Activated CD4-positive, alpha-beta T cell treated with anti-CD3 and anti-CD28 coated beads, Interleukin-2, amount 10 ng/mL, durations not matched to agents 7 days and 5 days (primary cell): ENCODE data around the gene PLD4. TPM values are rescaled to one million over a fixed set of nuclear protein-coding genes. Genes with fewer than 3 reads are reported as not detected.

ENCODE experiments used
- CTCF ChIA-PET: fragments of 350-600 bp; sonication (Branson Sonifier 250); formaldehyde crosslinking; loops from one replicate; lab custom pipeline; 2021; ENCODE audit warnings: antibody characterized with exemption; lab: Charles Lee
- POLR2A ChIA-PET: fragments of 350-600 bp; sonication (Branson Sonifier 250); formaldehyde crosslinking; loops from one replicate; lab custom pipeline; 2021; ENCODE audit warnings: antibody characterized with exemption; lab: Charles Lee
- DNase-seq: peaks from one replicate; pipeline ENCODE4 v3.0.0-alpha.2; 2020
- H3K27ac Mint-ChIP-seq: one replicate; pipeline ENCODE4 v1.8.0; 2021; ENCODE audit warnings: mild to moderate bottlenecking, moderate library complexity, mixed read lengths
- H3K27me3 Mint-ChIP-seq: one replicate; pipeline ENCODE4 v1.8.0; 2021; ENCODE audit warnings: mixed read lengths
- H3K36me3 Mint-ChIP-seq: one replicate; pipeline ENCODE4 v1.8.0; 2021; ENCODE audit warnings: low read depth, mixed read lengths
- H3K4me1 Mint-ChIP-seq: one replicate; pipeline ENCODE4 v1.8.0; 2021; ENCODE audit warnings: mixed read lengths
- H3K4me3 Mint-ChIP-seq: one replicate; pipeline ENCODE4 v1.8.0; 2021; ENCODE audit warnings: mild to moderate bottlenecking, moderate library complexity, mixed read lengths
- H3K9me3 Mint-ChIP-seq: one replicate; pipeline ENCODE4 v1.8.0; 2021; ENCODE audit warnings: mixed read lengths
- total RNA-seq, 2 experiments: library from RNA; stranded (reverse); gene quantifications; one replicate each; pipeline ENCODE4 v1.2.3, GENCODE V29; 2021

The PLD4 gene
- total RNA-seq, 2 experiments from 2014 or later, result not detected

DNA sequence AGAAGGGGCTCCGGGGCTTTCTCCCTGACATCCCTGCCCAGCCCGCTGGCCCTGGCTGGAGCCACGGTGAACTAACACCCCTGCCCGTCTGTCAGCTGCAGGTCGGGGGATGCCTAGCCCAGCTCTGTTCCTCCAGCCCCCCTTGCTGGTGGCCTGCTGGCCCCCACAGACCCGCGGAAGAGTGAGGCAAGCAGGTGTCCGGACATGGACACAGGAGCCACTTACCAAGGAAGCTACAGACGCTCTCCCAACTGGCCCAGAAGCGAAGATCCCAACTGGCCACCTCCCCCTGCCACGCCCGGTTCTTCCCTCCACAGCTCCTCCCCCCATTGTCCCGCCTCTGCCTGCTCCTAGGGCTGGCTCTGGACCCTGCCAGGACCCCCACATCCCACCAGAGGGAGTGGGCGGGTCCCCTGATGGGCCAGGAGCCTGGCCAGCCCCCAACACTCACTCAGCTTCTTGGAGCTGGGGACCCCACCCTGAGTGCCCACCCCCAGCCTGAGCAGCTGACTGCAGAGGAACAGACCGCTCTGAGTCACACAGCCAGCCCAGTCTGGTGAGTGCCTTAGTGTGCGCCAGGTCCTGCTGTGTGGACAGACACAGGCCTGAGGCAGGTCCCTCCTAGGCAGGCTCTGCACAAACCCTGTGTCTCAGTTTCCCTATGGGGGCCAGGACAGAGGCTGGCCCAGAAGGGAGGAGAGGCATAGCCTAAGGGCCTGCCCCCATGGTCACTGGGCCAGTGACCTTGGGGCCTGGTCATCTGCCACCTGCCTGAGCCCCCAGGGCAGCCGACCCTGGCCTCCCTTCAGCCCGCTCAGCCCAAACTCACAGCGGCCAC, 45.8 kb downstream of the PLD4 start:
- ChIA-PET CTCF (interaction anchor here (8.4 kb wide), 1 partner anchor 74 kb away, joined by 94 read pairs; no protein-coding TSS in a partner anchor), POLR2A (no interaction called here)
- H3K4me3 Mint-ChIP-seq, result no peak overlapping the region
- no peaks in the 10 kb centered on the region for H3K4me1 Mint-ChIP-seq
- DNase-seq, result no peak
- no peak overlapping the region for H3K27ac Mint-ChIP-seq
- no peaks in the 10 kb centered on the region for H3K36me3 Mint-ChIP-seq
- peaks cover 3% of the 10 kb centered on the region for H3K27me3 Mint-ChIP-seq
- no peaks in the 10 kb centered on the region for H3K9me3 Mint-ChIP-seq

DNA sequence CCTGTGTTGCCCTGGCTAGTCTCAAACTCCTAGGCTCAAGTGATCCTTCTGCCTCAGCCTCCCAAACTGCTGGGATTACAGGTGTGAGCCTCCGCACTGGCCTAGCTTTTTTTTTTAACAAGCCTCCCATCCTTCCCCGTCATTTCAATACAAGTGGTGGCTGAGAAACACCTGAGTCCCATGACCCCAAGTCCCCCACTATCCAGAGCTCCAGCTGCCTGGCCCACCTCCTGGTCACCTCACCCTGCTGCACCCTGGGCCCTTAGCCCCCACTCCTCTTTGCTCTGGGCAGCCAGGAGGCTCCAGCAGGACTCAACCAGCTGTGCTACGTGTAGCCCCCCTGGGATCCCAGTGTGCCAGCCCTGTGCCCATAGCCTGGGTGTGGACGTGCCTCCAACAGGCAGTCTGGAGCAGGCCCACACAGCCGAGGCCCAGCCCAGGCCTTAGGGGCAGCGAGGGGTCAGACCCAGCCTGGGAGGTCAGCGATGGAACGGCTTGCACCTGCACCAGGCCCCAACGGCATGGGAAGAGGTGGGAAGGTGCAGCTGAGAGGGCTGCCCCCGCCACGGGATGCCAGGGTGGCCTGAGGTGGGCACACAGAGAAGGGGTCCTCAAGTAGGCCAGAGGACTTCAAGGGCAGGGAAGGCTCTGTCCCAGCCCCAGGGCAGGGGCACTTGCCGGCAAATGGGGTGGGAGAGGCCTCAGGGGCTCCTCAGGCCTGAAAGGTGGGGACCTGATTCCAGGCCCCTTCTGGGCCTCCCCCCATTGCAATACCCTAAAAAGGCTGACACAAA, 47.0 kb downstream of the PLD4 start:
- Mint-ChIP-seq H3K4me1 (peaks cover 8% of the 10 kb centered on the region), H3K4me3 (no peak overlapping the region), H3K27me3 (peaks cover 6% of the 10 kb centered on the region), H3K27ac (no peak overlapping the region), H3K9me3 (no peaks in the 10 kb centered on the region), H3K36me3 (peaks cover 2% of the 10 kb centered on the region)
- CTCF ChIA-PET, result interaction anchor here (8.4 kb wide), 1 partner anchor 73 kb away, joined by 94 read pairs; no protein-coding TSS in a partner anchor
- no peak for DNase-seq
- POLR2A ChIA-PET, result no interaction called here

DNA sequence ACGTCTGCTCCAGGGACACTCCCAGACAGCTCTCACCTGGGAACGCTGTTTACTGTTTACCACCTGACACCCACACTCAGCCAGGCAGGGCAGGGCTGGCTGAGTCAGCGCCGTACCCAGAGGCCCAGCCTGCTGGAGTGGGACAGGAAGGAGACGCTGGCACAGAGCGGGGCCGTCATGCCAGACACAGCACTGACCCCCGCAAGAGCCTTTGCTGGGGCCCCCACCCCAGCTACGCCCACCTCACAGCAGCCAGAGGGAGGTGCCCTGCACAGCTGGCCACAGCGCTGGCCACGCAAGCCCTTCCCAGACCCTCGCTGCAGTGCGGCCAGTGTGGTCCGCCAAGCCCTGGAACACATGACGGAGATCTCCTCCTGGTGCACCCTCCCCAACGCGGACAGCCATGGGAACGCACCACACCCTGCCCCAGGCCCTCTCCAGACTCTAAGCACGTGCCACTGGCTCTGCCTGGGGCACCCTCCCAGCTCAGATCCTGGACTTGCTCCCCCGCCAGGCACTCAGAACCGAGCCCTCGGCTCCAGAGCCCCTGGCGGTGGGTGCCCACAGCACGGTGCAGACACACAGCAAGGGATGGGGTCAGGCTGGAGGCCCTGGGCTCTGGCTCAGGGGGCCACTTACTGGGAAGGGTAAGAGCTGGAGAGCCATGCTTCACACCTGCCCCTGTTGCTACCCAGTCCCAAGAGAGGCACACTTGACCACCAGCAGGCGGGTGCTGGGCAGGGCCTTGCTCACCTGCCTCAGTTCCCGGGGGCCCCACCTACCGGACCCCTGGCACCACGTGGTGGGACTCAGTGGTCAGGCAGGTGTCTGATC, 47.8 kb downstream of the PLD4 start:
- Mint-ChIP-seq H3K27ac (no peak overlapping the region), H3K4me3 (no peak overlapping the region), H3K4me1 (peaks cover 8% of the 10 kb centered on the region), H3K27me3 (peaks cover 8% of the 10 kb centered on the region), H3K36me3 (peaks cover 2% of the 10 kb centered on the region), H3K9me3 (no peaks in the 10 kb centered on the region)
- CTCF ChIA-PET, result interaction anchor here (0.8 to 8.4 kb wide), 2 partner anchors 72 to 118 kb away, joined by 3 to 94 read pairs; no protein-coding TSS in a partner anchor
- no peak for DNase-seq
- POLR2A ChIA-PET, result no interaction called here

DNA sequence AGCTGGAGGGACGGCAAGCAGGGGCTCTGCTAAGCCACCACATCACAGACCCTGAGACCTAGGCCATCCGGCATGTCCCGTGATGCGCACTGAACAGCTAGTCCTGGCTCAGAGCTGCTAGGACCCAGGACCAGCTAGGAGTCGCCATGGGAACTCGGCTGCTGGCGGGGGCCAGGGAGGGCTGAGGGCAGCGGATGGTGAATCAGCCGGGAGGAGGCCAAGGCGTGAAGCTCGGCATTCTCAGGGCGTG, 48.4 kb downstream of the PLD4 start:
- no peak overlapping the region for H3K27ac Mint-ChIP-seq
- ChIA-PET POLR2A (no interaction called here), CTCF (interaction anchor here (0.8 to 8.4 kb wide), 3 partner anchors 9 to 117 kb away, joined by 3 to 94 read pairs (median 9); no protein-coding TSS in a partner anchor)
- H3K4me3 Mint-ChIP-seq, result no peak overlapping the region
- H3K36me3 Mint-ChIP-seq, result peaks cover 2% of the 10 kb centered on the region
- H3K27me3 Mint-ChIP-seq, result peaks cover 11% of the 10 kb centered on the region
- H3K9me3 Mint-ChIP-seq, result no peaks in the 10 kb centered on the region
- no peak for DNase-seq
- H3K4me1 Mint-ChIP-seq, result peaks cover 11% of the 10 kb centered on the region

DNA sequence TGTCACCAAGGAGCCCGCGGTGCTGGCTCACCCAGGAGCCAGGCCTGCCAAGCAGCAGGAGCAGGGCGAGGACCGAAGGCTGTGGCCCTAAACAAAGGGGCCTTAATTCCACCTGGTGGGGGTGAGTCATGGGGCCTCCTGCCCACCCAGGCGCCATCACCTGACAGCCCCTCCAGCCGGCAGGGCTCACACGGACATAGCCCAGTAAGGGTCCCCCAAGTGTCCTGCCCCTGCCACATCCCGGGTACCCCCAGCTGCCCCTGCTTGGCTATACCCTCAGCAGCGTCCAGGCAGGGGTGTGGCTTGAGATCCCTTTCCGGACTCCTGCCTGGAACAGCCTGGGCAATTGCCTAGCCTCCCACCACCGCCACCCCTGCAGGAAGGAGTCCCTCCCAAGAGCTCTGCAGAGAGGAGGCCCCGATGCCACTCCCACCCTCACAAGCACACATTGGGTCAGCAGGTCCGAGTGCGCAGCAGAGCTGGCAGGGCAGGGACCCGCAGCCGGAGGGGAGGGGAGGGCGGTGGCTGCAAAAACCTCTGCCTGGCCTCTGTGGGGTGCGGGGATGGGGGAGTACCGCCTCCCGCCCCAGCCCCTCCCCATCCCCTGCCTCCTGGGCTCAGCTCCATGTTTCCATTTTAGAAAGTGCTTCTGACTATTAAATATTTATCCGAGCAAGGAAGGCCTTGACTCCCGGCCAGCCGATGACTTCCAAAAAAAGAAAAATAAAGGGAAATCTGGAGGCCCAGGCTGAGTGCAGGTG, 48.9 kb downstream of the PLD4 start:
- Mint-ChIP-seq H3K4me3 (no peak overlapping the region), H3K36me3 (peaks cover 2% of the 10 kb centered on the region), H3K4me1 (peaks cover 11% of the 10 kb centered on the region), H3K9me3 (no peaks in the 10 kb centered on the region), H3K27me3 (peaks cover 13% of the 10 kb centered on the region), H3K27ac (no peak overlapping the region)
- no peak for DNase-seq
- ChIA-PET POLR2A (interaction anchor here (0.6 kb wide), 1 partner anchor 80 kb away, joined by 5 read pairs; no protein-coding TSS in a partner anchor), CTCF (interaction anchor here (0.7 to 8.4 kb wide), 7 partner anchors 10 to 513 kb away, joined by 3 to 94 read pairs (median 4); no protein-coding TSS in a partner anchor)

DNA sequence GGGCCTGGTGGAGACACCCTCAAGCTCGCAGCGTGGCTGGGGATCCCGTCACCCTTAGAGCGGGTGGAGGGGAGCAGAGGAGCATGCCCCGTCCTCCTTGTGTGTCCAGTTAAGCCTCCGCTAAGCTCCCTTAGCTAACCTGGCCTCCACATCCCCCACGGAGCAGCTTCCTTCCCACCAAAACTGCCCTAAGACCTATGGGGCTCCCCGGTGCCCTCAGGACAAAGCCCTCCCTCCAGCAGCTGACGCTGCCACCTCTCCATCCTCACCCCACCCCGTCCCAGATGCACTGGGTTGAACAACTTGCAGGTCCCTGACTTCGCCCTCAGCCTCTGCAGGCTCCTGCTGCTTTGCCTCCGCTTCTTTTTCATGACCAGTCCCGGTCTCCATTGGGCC, 49.5 kb downstream of the PLD4 start:
- ChIA-PET POLR2A (no interaction called here), CTCF (interaction anchor here (0.7 to 8.4 kb wide), 7 partner anchors 10 to 512 kb away, joined by 3 to 94 read pairs (median 6); no protein-coding TSS in a partner anchor)
- H3K4me3 Mint-ChIP-seq, result no peak overlapping the region
- no peaks in the 10 kb centered on the region for H3K9me3 Mint-ChIP-seq
- peaks cover 2% of the 10 kb centered on the region for H3K36me3 Mint-ChIP-seq
- H3K27me3 Mint-ChIP-seq, result peaks cover 16% of the 10 kb centered on the region
- DNase-seq, result no peak
- H3K4me1 Mint-ChIP-seq, result peaks cover 15% of the 10 kb centered on the region
- H3K27ac Mint-ChIP-seq, result no peak overlapping the region

DNA sequence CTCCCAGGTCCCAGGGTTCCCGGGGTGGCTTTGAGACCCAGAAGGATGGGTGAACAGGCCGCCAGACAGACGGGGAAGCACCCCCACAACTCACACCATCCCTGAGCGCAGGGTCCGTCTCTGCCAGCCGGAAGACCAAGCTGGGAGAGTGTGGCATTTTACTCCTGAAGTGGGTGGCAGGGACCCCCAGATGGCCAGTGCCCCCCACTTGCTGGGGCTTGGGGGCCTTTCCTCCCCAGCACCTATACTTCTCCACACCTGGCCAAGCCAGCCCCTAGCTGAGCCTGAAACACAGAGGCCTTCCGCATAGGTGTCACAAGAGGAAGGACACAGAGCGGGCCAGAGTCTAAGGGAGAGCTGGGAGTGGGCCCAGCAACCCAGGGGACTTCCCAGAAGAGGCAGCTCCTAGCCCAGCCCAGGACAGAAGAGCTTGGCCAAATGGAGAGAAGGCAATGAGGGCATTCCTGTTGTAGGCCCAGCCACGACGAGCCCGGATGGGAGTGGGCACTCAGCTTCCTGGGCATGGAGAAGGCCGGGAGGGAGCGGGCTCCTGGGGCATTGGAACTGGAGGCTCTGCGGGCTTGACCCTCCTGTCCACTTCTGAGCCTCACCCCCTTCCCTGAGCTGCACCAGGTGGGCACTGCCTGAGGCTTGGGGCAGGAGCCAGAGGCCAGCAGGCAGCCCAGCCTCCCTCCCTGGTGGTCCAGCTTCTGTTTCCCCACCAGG, 50.1 kb downstream of the PLD4 start:
- POLR2A ChIA-PET, result no interaction called here
- H3K4me3 Mint-ChIP-seq, result no peak overlapping the region
- H3K27me3 Mint-ChIP-seq, result peaks cover 22% of the 10 kb centered on the region
- CTCF ChIA-PET, result interaction anchor here (0.7 to 8.4 kb wide), 10 partner anchors 8 to 111 kb away, joined by 3 to 94 read pairs (median 4); partner anchors contain the start of gene GPR132
- H3K9me3 Mint-ChIP-seq, result no peaks in the 10 kb centered on the region
- peaks cover 16% of the 10 kb centered on the region for H3K4me1 Mint-ChIP-seq
- H3K27ac Mint-ChIP-seq, result no peak overlapping the region
- peaks cover 2% of the 10 kb centered on the region for H3K36me3 Mint-ChIP-seq
- DNase-seq, result no peak

DNA sequence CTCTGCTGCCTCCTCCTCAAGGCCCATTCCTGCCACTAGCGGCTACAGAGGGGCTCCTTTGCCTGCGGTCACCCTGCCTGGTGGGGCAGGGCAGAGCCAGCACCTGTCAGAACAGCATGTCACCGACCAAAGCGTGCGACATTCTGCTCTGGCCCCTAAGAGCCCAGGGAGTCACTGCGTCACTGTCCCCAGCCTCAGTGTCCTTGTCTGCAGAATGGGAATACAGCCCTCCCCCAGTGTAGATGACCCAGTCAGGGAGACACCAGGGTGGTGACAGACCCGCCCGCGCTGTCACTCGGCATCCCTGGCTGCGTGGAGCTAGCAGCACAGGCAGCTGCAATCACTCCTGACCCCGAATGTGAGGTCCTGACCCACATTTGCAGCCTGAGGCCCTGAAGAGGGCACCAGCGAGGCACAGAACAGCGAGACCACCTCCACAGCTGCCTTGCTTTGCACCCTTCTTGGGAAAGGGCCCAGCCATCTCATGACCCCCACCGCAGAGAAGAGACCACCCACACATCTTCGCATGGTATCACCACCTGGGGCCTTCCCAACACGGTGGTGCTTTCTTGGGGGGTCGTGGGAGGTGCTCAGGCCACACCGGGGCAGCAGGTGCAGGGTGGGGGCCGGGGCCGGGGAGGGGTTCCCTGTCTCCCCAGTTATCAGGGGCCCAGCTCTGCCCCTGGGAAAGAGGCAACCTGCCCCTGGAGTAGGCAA, 51.0 kb downstream of the PLD4 start:
- no peaks in the 10 kb centered on the region for H3K9me3 Mint-ChIP-seq
- peaks cover 2% of the 10 kb centered on the region for H3K36me3 Mint-ChIP-seq
- CTCF ChIA-PET, result interaction anchor here (0.6 to 8.4 kb wide), 9 partner anchors 9 to 1470 kb away, joined by 3 to 94 read pairs (median 5); partner anchors contain the start of gene GPR132
- H3K4me1 Mint-ChIP-seq, result peaks cover 16% of the 10 kb centered on the region
- POLR2A ChIA-PET, result no interaction called here
- H3K27ac Mint-ChIP-seq, result no peak overlapping the region
- no peak for DNase-seq
- no peak overlapping the region for H3K4me3 Mint-ChIP-seq
- H3K27me3 Mint-ChIP-seq, result peaks cover 24% of the 10 kb centered on the region

DNA sequence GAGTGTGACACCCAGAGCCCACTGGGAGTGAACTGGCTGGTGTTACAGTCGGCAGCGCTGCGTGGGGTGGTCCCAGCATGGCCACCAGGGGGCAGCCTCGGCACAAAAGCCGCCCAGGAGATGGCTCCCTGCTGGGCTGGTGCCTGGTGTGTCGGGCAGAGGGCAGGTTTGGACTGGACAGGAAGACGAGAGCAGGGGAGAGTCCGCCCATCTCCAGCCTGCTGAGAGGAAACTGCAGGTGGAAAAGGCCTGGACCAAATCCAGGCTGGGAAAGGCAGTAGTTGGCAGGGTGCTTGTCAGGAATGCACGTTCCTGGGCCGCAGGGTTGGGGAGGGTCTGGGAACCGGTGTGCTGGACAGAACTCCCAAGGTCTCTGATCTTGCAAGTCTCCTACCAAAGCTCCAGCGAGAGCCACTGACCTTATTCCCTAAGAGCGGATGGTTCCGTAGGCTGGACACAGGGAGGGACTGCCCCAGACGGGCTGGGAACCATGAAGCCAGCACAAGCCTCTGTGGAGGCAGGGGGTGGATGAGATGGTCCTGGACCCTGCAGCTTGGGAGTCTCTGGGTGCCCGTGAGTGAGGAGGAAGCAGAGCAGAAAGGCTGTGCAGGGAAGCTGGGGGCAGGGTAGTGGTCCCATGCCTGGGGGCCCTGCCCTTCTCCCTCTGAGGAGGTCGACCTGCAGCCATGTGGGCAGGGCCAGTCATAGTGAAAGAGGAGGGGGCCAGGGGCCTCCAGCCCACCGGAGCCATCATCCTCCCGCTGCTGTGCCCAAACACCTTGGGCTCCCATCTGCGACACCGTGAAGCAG, 51.7 kb downstream of the PLD4 start:
- peak; percentile 85 for DNase-seq
- peaks cover 2% of the 10 kb centered on the region for H3K36me3 Mint-ChIP-seq
- H3K4me1 Mint-ChIP-seq, result peaks cover 16% of the 10 kb centered on the region
- H3K9me3 Mint-ChIP-seq, result no peaks in the 10 kb centered on the region
- no peak overlapping the region for H3K4me3 Mint-ChIP-seq
- CTCF ChIA-PET, result interaction anchor here (0.8 to 8.4 kb wide), 5 partner anchors 9 to 110 kb away, joined by 3 to 94 read pairs (median 6); no protein-coding TSS in a partner anchor
- peaks cover 24% of the 10 kb centered on the region for H3K27me3 Mint-ChIP-seq
- POLR2A ChIA-PET, result no interaction called here
- H3K27ac Mint-ChIP-seq, result peak overlapping the region; percentile 57

DNA sequence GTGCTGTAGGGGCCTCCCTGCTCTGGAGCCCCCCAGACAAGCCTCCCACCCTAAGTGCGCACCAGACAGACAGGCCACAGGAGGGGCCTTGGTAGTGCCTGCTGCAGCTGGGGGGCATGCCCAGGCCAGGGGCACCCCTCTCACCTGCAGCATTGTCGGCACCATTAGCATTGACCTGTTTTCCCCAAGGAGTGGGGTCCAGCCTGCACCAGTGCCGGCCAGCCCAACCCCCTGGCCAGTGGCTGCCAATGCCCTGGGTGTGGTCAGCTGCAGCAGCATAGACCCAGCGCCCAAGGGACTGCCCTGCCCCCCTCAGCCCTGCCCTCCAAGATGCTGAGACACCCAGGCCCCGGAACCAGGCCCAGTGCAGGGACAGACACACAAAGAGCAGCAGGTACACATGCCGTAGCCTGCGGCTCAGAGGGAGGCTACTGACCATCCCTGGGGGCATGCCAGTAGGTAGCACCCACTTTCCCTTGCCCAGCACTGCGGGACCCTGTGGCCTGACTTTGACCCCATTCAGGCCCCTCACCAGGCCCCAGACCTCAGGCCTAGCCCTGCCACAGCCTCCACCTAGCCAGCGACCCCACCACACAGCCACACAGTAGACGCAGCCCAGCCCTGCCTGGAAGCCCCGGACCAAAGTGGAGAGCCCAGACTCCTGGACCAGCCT, 52.5 kb downstream of the PLD4 start:
- POLR2A ChIA-PET, result no interaction called here
- Mint-ChIP-seq H3K36me3 (peaks cover 2% of the 10 kb centered on the region), H3K27ac (no peak overlapping the region), H3K4me3 (peak overlapping the region; percentile 38), H3K9me3 (no peaks in the 10 kb centered on the region), H3K27me3 (peaks cover 24% of the 10 kb centered on the region), H3K4me1 (peaks cover 16% of the 10 kb centered on the region)
- no peak for DNase-seq
- CTCF ChIA-PET, result interaction anchor here (8.4 kb wide), 1 partner anchor 67 kb away, joined by 94 read pairs; no protein-coding TSS in a partner anchor
